ENCODE results near the gene BRD3OS. TPM values are rescaled to one million over a fixed set of nuclear protein-coding genes. Genes with fewer than 3 reads are reported as not detected.

The BRD3OS gene
- total and polyA plus RNA-seq, 2 of the 13 experiments (the other 11 are each of a cell fraction or from before 2014, with no cell fraction given): 4.9 to 5.7 TPM

DNA sequence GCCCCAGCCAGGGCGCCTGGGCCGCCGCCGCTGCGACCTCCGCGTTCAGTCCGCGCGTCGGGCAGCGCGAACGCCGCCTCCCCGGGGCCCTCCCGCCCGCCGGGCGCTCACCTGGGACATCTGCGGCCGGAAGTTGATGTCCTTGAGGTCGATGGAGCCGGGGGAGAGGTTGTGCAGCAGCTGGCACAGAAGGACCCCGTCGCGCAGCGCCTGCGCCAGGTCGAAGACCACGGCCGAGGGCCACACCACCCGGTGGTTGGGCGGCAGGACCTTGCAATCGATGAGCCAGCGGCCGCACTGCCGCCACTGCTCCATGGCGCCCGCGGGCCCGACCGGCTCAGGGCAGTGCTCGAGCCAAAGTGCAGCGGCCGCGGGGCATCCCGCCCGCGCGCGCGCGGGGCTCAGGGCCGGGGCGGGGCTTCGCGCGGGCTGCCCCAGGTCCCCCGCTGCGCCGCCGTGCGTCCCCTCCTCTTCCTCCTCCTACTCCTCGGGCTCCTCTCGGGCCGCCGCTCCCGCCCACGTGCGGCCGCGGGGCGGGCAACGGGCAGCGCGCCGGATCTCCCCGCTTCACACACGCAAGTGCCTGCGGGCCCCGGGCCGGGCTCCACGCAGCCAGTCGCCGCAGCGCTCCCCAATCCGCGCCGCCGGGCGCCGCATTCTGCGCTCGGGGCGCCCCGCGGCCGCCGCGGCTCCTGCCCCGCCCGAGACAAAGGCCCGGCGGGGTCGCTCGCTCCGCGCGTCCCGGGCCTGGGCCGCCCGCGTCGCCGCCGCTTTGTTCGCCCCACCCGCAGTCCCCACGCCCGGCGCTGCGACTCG, 33.1 kb upstream of the BRD3OS start, which contains the start of gene VAV2 (continued):
- TF ChIP-seq BORCS8-MEF2B (CRISPR knock-in tag; IDR thresholded peaks at IDR 0.05) (no peak), ZFP62 (CRISPR knock-in tag; IDR thresholded peaks at IDR 0.05) (no peak), BHLHE40 (IDR thresholded peaks at IDR 0.05; ENCODE audit: low read length) (no peak), NFYB (CRISPR knock-in tag; IDR thresholded peaks at IDR 0.05) (no peak), ZNF282 (IDR thresholded peaks at IDR 0.05; ENCODE audit: partially characterized antibody) (no peak), TEAD2 (CRISPR knock-in tag; IDR thresholded peaks at IDR 0.05) (no peak), HOXA3 (CRISPR knock-in tag; IDR thresholded peaks at IDR 0.05) (no peak), NR2F6 (IDR thresholded peaks at IDR 0.05) (no peak), NR2F6 (CRISPR knock-in tag; IDR thresholded peaks at IDR 0.05) (no peak)
- TF ChIP-seq, protein P1, sequence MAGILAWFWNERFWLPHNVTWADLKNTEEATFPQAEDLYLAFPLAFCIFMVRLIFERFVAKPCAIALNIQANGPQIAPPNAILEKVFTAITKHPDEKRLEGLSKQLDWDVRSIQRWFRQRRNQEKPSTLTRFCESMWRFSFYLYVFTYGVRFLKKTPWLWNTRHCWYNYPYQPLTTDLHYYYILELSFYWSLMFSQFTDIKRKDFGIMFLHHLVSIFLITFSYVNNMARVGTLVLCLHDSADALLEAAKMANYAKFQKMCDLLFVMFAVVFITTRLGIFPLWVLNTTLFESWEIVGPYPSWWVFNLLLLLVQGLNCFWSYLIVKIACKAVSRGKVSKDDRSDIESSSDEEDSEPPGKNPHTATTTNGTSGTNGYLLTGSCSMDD (CRISPR knock-in tag; IDR thresholded peaks at IDR 0.05): no peak
- TF ChIP-seq, protein P2, sequence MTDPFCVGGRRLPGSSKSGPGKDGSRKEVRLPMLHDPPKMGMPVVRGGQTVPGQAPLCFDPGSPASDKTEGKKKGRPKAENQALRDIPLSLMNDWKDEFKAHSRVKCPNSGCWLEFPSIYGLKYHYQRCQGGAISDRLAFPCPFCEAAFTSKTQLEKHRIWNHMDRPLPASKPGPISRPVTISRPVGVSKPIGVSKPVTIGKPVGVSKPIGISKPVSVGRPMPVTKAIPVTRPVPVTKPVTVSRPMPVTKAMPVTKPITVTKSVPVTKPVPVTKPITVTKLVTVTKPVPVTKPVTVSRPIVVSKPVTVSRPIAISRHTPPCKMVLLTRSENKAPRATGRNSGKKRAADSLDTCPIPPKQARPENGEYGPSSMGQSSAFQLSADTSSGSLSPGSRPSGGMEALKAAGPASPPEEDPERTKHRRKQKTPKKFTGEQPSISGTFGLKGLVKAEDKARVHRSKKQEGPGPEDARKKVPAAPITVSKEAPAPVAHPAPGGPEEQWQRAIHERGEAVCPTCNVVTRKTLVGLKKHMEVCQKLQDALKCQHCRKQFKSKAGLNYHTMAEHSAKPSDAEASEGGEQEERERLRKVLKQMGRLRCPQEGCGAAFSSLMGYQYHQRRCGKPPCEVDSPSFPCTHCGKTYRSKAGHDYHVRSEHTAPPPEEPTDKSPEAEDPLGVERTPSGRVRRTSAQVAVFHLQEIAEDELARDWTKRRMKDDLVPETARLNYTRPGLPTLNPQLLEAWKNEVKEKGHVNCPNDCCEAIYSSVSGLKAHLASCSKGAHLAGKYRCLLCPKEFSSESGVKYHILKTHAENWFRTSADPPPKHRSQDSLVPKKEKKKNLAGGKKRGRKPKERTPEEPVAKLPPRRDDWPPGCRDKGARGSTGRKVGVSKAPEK (CRISPR knock-in tag; IDR thresholded peaks at IDR 0.05; ENCODE audit: borderline replicate concordance): no peak
- TF ChIP-seq, protein P3, sequence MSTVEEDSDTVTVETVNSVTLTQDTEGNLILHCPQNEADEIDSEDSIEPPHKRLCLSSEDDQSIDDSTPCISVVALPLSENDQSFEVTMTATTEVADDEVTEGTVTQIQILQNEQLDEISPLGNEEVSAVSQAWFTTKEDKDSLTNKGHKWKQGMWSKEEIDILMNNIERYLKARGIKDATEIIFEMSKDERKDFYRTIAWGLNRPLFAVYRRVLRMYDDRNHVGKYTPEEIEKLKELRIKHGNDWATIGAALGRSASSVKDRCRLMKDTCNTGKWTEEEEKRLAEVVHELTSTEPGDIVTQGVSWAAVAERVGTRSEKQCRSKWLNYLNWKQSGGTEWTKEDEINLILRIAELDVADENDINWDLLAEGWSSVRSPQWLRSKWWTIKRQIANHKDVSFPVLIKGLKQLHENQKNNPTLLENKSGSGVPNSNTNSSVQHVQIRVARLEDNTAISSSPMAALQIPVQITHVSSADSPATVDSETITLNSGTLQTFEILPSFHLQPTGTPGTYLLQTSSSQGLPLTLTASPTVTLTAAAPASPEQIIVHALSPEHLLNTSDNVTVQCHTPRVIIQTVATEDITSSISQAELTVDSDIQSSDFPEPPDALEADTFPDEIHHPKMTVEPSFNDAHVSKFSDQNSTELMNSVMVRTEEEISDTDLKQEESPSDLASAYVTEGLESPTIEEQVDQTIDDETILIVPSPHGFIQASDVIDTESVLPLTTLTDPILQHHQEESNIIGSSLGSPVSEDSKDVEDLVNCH (CRISPR knock-in tag; IDR thresholded peaks at IDR 0.05): no peak
